Neural cell (in vitro differentiated cells): ENCODE measurements around the gene CASP1. TPM values are rescaled to one million over a fixed set of nuclear protein-coding genes. Genes with fewer than 3 reads are reported as not detected.
"Not testable (repeated sequence)": the region's sequence is repeated elsewhere in the genome, so short reads cannot be mapped to it uniquely, and the experiment has no call there.

Experiments
- H2AFZ ChIP-seq: fragments of 200-600, 300-800 bp; sonication (generic), shearing (Covaris generic); 2 replicates; pipeline ENCODE4 v1.6.0; 2014; ENCODE audit warnings: low read depth, mild to moderate bottlenecking, antibody characterized with exemption, low read length, moderate library complexity
- H3F3A ChIP-seq: fragments of 200-600 bp; shearing (Covaris generic); 2 replicates; pipeline ENCODE4 v1.6.1; 2016; ENCODE audit warnings: mild to moderate bottlenecking, moderate library complexity, mixed read lengths, antibody characterized with exemption, low read length; ENCODE audit not compliant: insufficient read depth, poor library complexity, severe bottlenecking
- H3K27ac ChIP-seq: fragments of 200-600, 300-800 bp; sonication (generic), shearing (Covaris generic); 2 replicates; pipeline ENCODE4 v1.5.1; 2014; ENCODE audit warnings: mild to moderate bottlenecking, low read length, moderate library complexity
- H3K27me3 ChIP-seq: fragments of 300-800, 200-600 bp; sonication (generic), shearing (Covaris generic); 2 replicates; pipeline ENCODE4 v1.6.0; 2014; ENCODE audit warnings: mild to moderate bottlenecking, low read depth, low read length, moderate library complexity; ENCODE audit not compliant: insufficient read depth
- H3K36me3 ChIP-seq: fragments of 300-800, 200-600 bp; sonication (generic), shearing (Covaris generic); 2 replicates; pipeline ENCODE4 v1.5.1; 2014; ENCODE audit warnings: mild to moderate bottlenecking, antibody characterized with exemption, low read length, moderate library complexity; ENCODE audit not compliant: insufficient read depth
- H3K4me2 ChIP-seq: fragments of 300-800, 200-600 bp; sonication (generic), shearing (Covaris generic); 2 replicates; pipeline ENCODE4 v1.6.0; 2014; ENCODE audit warnings: mild to moderate bottlenecking, low read length
- H3K4me3 ChIP-seq: fragments of 300-800, 200-600 bp; sonication (generic), shearing (Covaris generic); 2 replicates; pipeline ENCODE4 v1.5.1; 2014; ENCODE audit warnings: mild to moderate bottlenecking, low read length, moderate library complexity
- H3K79me2 ChIP-seq: fragments of 200-600 bp; shearing (Covaris generic); replicated peaks from 2 replicates; pipeline ENCODE4 v1.6.0; 2014; ENCODE audit warnings: mild to moderate bottlenecking, low read length, moderate library complexity; ENCODE audit not compliant: insufficient read depth
- H3K9ac ChIP-seq: fragments of 300-800, 200-600 bp; sonication (generic), shearing (Covaris generic); 2 replicates; pipeline ENCODE4 v1.6.1; 2016; ENCODE audit warnings: mild to moderate bottlenecking, low read length, mixed read lengths
- H3K9me2 ChIP-seq: fragments of 200-600 bp; shearing (Covaris generic); 2 replicates; pipeline ENCODE4 v1.6.1; 2016; ENCODE audit warnings: mild to moderate bottlenecking, low read length, mixed read lengths; ENCODE audit not compliant: insufficient read depth
- H3K9me3 ChIP-seq: fragments of 200-600, 300-800 bp; sonication (generic), shearing (Covaris generic); 2 replicates; pipeline ENCODE4 v1.6.1; 2016; ENCODE audit warnings: mild to moderate bottlenecking, mixed run types, low read length, moderate library complexity, mixed read lengths
- H4K20me1 ChIP-seq: fragments of 200-600 bp; shearing (Covaris generic); 2 replicates; pipeline ENCODE4 v1.6.1; 2016; ENCODE audit warnings: mild to moderate bottlenecking, mixed run types; ENCODE audit not compliant: insufficient read depth
- CTCF ChIP-seq: fragments of 450-650 bp; IDR thresholded peaks from 2 replicates; pipeline ENCODE4 v1.5.1; 2014; ENCODE audit warnings: antibody characterized with exemption, mild to moderate bottlenecking, moderate library complexity; ENCODE audit not compliant: poor library complexity, severe bottlenecking
- EP300 ChIP-seq: fragments of 450-650 bp; conservative IDR thresholded peaks from 2 replicates; pipeline ENCODE4 v1.6.1; 2014; ENCODE audit warnings: antibody characterized with exemption, mild to moderate bottlenecking, moderate library complexity; ENCODE audit not compliant: poor library complexity, severe bottlenecking
- EZH2 ChIP-seq: fragments of 200-600, 300-800 bp; shearing (Covaris generic), sonication (generic); IDR thresholded peaks from 2 replicates; pipeline ENCODE4 v1.6.1; 2014; ENCODE audit warnings: antibody characterized with exemption, low read length, borderline replicate concordance, mild to moderate bottlenecking; ENCODE audit not compliant: insufficient read depth, poor library complexity, severe bottlenecking
- MXI1 ChIP-seq: fragments of 450-650 bp; conservative IDR thresholded peaks from 2 replicates; pipeline ENCODE4 v1.6.1; 2014; ENCODE audit warnings: antibody characterized with exemption, mild to moderate bottlenecking; ENCODE audit not compliant: poor library complexity, severe bottlenecking
- POLR2AphosphoS5 ChIP-seq: IDR thresholded peaks from 2 replicates; pipeline ENCODE4 v1.6.1; 2012
- RAD21 ChIP-seq: fragments of 450-650 bp; conservative IDR thresholded peaks from 2 replicates; pipeline ENCODE4 v1.6.1; 2014; ENCODE audit warnings: antibody characterized with exemption, mild to moderate bottlenecking, moderate library complexity
- REST ChIP-seq: IDR thresholded peaks from 2 replicates; pipeline ENCODE4 v1.6.1; 2012; ENCODE audit warnings: borderline replicate concordance
- SMC3 ChIP-seq: fragments of 450-650 bp; conservative IDR thresholded peaks from 2 replicates; pipeline ENCODE4 v1.6.1; 2014; ENCODE audit warnings: antibody characterized with exemption, mild to moderate bottlenecking, moderate library complexity; ENCODE audit not compliant: poor library complexity
- TAF1 ChIP-seq: IDR thresholded peaks from 2 replicates; pipeline ENCODE4 v1.6.1; 2012; ENCODE audit warnings: low read depth
- polyA plus RNA-seq: library from polyadenylated mRNA; depleted of rRNA; stranded (reverse); fragments of >200 nt; gene quantifications from 2 replicates; pipeline ENCODE4 v1.2.3, GENCODE V29; 2014

CASP1 gene
- polyA plus RNA-seq, 1 donor from 2014 or later = not detected

GRCh38 chr11:105042178-105042577 lies 7.2 kb upstream of the CASP1 start:
- H3K9me3 ChIP-seq = no peaks in the 10 kb centered on the region
- no peak overlapping the region for H3K4me3 ChIP-seq
- TF ChIP-seq EZH2 = no peak
- no peak for TF ChIP-seq SMC3
- TF ChIP-seq CTCF = no peak
- TF ChIP-seq RAD21 = no peak
- no peak for TF ChIP-seq REST
- TF ChIP-seq EP300 = no peak
- TF ChIP-seq MXI1 = no peak
- TF ChIP-seq POLR2AphosphoS5 = no peak
- TF ChIP-seq TAF1 = no peak
- H3K79me2 ChIP-seq = no peaks in the 10 kb centered on the region
- H3K36me3 ChIP-seq = no peaks in the 10 kb centered on the region
- H2AFZ ChIP-seq = no peak overlapping the region
- H4K20me1 ChIP-seq = no peaks in the 10 kb centered on the region
- no peaks in the 10 kb centered on the region for H3K9me2 ChIP-seq
- H3K4me2 ChIP-seq = no peak overlapping the region
- no peak overlapping the region for H3K27ac ChIP-seq
- H3K27me3 ChIP-seq = no peaks in the 10 kb centered on the region
- no peak overlapping the region for H3K9ac ChIP-seq
- H3F3A ChIP-seq = no peaks in the 10 kb centered on the region

DNA sequence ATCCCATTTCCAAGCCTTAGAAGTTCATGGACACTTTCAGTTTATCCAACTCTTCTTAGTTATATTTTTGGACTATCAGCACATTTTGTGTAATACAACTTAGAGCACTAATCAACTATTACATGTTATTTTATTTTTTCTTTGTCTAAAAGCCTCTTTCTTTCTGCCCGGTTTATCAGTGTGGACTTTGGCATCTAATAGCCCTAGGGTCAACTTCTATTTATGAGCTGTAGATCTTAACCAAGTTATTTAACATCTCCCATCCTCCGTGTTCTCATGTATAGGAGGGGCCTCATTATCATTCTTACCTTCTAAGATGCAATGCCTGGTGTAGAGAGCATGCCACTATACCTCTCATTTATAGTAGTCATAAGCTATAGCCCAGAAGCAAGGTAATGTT lies 5.8 kb upstream of the CASP1 start:
- Histone ChIP-seq H2AFZ (no peak overlapping the region), H3K4me3 (no peak overlapping the region), H4K20me1 (no peaks in the 10 kb centered on the region), H3K9ac (no peak overlapping the region), H3K27ac (no peak overlapping the region), H3K9me3 (no peaks in the 10 kb centered on the region), H3K79me2 (no peaks in the 10 kb centered on the region), H3K9me2 (no peaks in the 10 kb centered on the region), H3K4me2 (no peak overlapping the region), H3F3A (no peaks in the 10 kb centered on the region), H3K36me3 (no peaks in the 10 kb centered on the region), H3K27me3 (no peaks in the 10 kb centered on the region)
- TF ChIP-seq POLR2AphosphoS5 = no peak
- TF ChIP-seq TAF1 = no peak
- TF ChIP-seq REST = no peak
- no peak for TF ChIP-seq MXI1
- no peak for TF ChIP-seq SMC3
- TF ChIP-seq EZH2 = no peak
- no peak for TF ChIP-seq EP300
- TF ChIP-seq RAD21 = no peak

DNA sequence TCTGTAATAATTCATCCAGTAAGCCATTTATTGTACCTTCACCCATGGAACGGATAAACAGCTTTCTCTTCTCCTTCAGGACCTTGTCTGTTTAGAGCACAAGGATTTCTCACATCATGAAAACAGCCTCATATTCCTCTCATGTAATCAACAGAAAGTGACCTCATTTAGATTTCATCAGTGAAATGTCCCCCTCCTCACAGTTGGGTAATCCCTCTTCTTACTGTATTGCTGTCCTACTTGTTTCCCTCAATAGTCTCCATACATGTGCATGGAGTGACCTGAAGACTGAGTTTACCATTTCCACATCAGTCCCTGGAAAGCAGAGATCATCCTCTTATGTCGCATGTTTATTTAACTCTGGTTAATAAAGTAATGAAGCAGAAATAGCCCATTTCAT lies 556 bp downstream of the CASP1 start:
- not testable (repeated sequence) for H3K4me2 ChIP-seq, H3K9me2 ChIP-seq, H3K27ac ChIP-seq, H2AFZ ChIP-seq, H3K36me3 ChIP-seq, H3K9ac ChIP-seq, H3K9me3 ChIP-seq, H3K27me3 ChIP-seq, H3K4me3 ChIP-seq, H4K20me1 ChIP-seq, H3K79me2 ChIP-seq, H3F3A ChIP-seq
